ENCODE data around the gene DNAJC5.

- TF ChIP-seq CTCF (IDR thresholded peaks at IDR 0.05) (no peak), POLR2A (IDR thresholded peaks at IDR 0.05) (no peak)
These were observed 34.1 kb downstream of the DNAJC5 start for GRCh38 chr20:63929071-63929470.

Data from breast epithelium (tissue), 3 donors.